ENCODE data around the gene EYS.

The EYS gene

GRCh38 chr6:64988148-64988547, 718.9 kb downstream of the EYS start:
- no peak for TF ChIP-seq SIN3A (IDR thresholded peaks at IDR 0.05; ENCODE audit: borderline replicate concordance, insufficient read depth, low read length)
- no peak for TF ChIP-seq POLR2AphosphoS5 (IDR thresholded peaks at IDR 0.05; ENCODE audit: low read depth, low read length)
- TF ChIP-seq FOXP2 (optimal IDR thresholded peaks at IDR 0.05; ENCODE audit: borderline replicate concordance, extremely low read depth, extremely low read length, insufficient read depth): no peak
- TF ChIP-seq TAF1 (IDR thresholded peaks at IDR 0.05; ENCODE audit: borderline replicate concordance, insufficient read depth, low read length): no peak
- TF ChIP-seq REST (IDR thresholded peaks at IDR 0.05; ENCODE audit: insufficient read depth in 1 of 2, low read depth in 2 of 2, low read length in 2 of 2): no peak

- TF ChIP-seq TAF1 (IDR thresholded peaks at IDR 0.05; ENCODE audit: borderline replicate concordance, insufficient read depth, low read length) (no peak), REST (IDR thresholded peaks at IDR 0.05; ENCODE audit: insufficient read depth in 1 of 2, low read depth in 2 of 2, low read length in 2 of 2) (no peak), POLR2AphosphoS5 (IDR thresholded peaks at IDR 0.05; ENCODE audit: low read depth, low read length) (no peak), SIN3A (IDR thresholded peaks at IDR 0.05; ENCODE audit: borderline replicate concordance, insufficient read depth, low read length) (no peak), FOXP2 (optimal IDR thresholded peaks at IDR 0.05; ENCODE audit: borderline replicate concordance, extremely low read depth, extremely low read length, insufficient read depth) (no peak)
Observed at GRCh38 chr6:64987066-64987465, 720.0 kb downstream of the EYS start.

- TF ChIP-seq TAF1 (IDR thresholded peaks at IDR 0.05; ENCODE audit: borderline replicate concordance, insufficient read depth, low read length): no peak
- TF ChIP-seq FOXP2 (optimal IDR thresholded peaks at IDR 0.05; ENCODE audit: borderline replicate concordance, extremely low read depth, extremely low read length, insufficient read depth): no peak
- no peak for TF ChIP-seq POLR2AphosphoS5 (IDR thresholded peaks at IDR 0.05; ENCODE audit: low read depth, low read length)
- no peak for TF ChIP-seq REST (IDR thresholded peaks at IDR 0.05; ENCODE audit: insufficient read depth in 1 of 2, low read depth in 2 of 2, low read length in 2 of 2)
Observed at GRCh38 chr6:64985726-64986125, 721.3 kb downstream of the EYS start.

GRCh38 chr6:64984948-64985347, 722.1 kb downstream of the EYS start:
- TF ChIP-seq FOXP2 (optimal IDR thresholded peaks at IDR 0.05; ENCODE audit: borderline replicate concordance, extremely low read depth, extremely low read length, insufficient read depth): no peak
- no peak for TF ChIP-seq TAF1 (IDR thresholded peaks at IDR 0.05; ENCODE audit: borderline replicate concordance, insufficient read depth, low read length)
- no peak for TF ChIP-seq POLR2AphosphoS5 (IDR thresholded peaks at IDR 0.05; ENCODE audit: low read depth, low read length)
- TF ChIP-seq REST (IDR thresholded peaks at IDR 0.05; ENCODE audit: insufficient read depth in 1 of 2, low read depth in 2 of 2, low read length in 2 of 2): no peak
- TF ChIP-seq SIN3A (IDR thresholded peaks at IDR 0.05; ENCODE audit: borderline replicate concordance, insufficient read depth, low read length): no peak

- TF ChIP-seq FOXP2 (optimal IDR thresholded peaks at IDR 0.05; ENCODE audit: borderline replicate concordance, extremely low read depth, extremely low read length, insufficient read depth) (no peak), POLR2AphosphoS5 (IDR thresholded peaks at IDR 0.05; ENCODE audit: low read depth, low read length) (no peak), SIN3A (IDR thresholded peaks at IDR 0.05; ENCODE audit: borderline replicate concordance, insufficient read depth, low read length) (no peak), REST (IDR thresholded peaks at IDR 0.05; ENCODE audit: insufficient read depth in 1 of 2, low read depth in 2 of 2, low read length in 2 of 2) (no peak)
Observed at GRCh38 chr6:64983089-64983488, 723.9 kb downstream of the EYS start.
